Measurements from ENCODE around the gene SERP1. TPM values are rescaled to one million over a fixed set of nuclear protein-coding genes. Genes with fewer than 3 reads are reported as not detected.
"Not testable (repeated sequence)": the region's sequence is repeated elsewhere in the genome, so short reads cannot be mapped to it uniquely, and the experiment has no call there.

Gene SERP1
- total RNA-seq, 2 donors from 2014 or later: 212 to 239 TPM

GRCh38 chr3:150503402-150504099 lies 42.7 kb downstream of the SERP1 start:
- no peak for TF ChIP-seq CTCF (IDR thresholded peaks at IDR 0.05)
- no peaks in the 10 kb centered on the region for H3K9me3 ChIP-seq
- H3K4me1 ChIP-seq (ENCODE audit: control insufficient read depth in 1 of 2, low read depth in 2 of 2): no peaks in the 10 kb centered on the region
- H3K27ac ChIP-seq: no peak overlapping the region
- H3K4me3 ChIP-seq: no peak overlapping the region
- DNase-seq (ENCODE audit: low spot score) (no peak), ATAC-seq (ENCODE audit: insufficient number of reproducible peaks, low FRiP score, low read depth) (no peak)
- no peaks in the 10 kb centered on the region for H3K36me3 ChIP-seq
- no peaks in the 10 kb centered on the region for H3K27me3 ChIP-seq (replicated peaks; ENCODE audit: insufficient read depth)

- H3K27me3 ChIP-seq (replicated peaks; ENCODE audit: insufficient read depth); H3K4me1 ChIP-seq (ENCODE audit: control insufficient read depth in 1 of 2, low read depth in 2 of 2); H3K4me3 ChIP-seq; H3K36me3 ChIP-seq; ATAC-seq (ENCODE audit: insufficient number of reproducible peaks, low FRiP score, low read depth); H3K27ac ChIP-seq; DNase-seq (ENCODE audit: low spot score); H3K9me3 ChIP-seq: not testable (repeated sequence)
Observed at GRCh38 chr3:150500960-150501359, 45.3 kb downstream of the SERP1 start.

- no peak for TF ChIP-seq CTCF (IDR thresholded peaks at IDR 0.05)
- no peak overlapping the region for H3K27ac ChIP-seq
- H3K9me3 ChIP-seq: no peaks in the 10 kb centered on the region
Observed at GRCh38 chr3:150497956-150498355, 48.3 kb downstream of the SERP1 start.

DNA sequence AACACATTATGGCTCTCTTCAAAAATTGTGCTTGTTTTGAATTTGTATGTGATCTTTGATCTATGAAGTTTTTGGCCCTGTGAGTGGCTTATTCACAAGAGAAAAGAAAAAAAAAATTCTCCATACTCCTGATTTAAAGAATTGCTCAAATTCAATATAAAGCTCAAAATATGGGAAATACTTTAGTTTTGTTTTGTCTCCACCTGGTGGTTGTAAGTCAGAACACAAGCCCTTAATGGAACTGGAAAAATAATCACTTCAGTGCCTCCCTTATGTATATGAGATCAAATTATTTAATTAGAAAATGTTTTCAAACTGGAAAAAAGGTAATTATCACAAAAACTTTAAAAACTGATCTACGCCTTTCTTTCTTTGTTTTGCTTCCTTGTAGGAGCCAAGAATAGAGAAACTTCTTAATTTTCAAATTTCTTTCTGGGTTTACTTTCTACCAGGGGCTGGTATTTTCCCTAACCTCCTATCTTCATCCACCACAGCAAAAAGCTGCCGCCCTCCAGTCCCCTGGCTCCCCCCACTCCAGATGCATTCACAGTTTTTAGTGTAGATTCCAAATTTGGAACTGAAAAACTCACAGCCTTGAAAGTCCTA lies 50.6 kb downstream of the SERP1 start:
- DNase-seq (ENCODE audit: low spot score) (no peak), ATAC-seq (ENCODE audit: insufficient number of reproducible peaks, low FRiP score, low read depth) (no peak)
- no peak overlapping the region for H3K4me3 ChIP-seq
- TF ChIP-seq CTCF (IDR thresholded peaks at IDR 0.05): peak; percentile 78
- no peaks in the 10 kb centered on the region for H3K36me3 ChIP-seq
- H3K27me3 ChIP-seq (replicated peaks; ENCODE audit: insufficient read depth): no peaks in the 10 kb centered on the region
- H3K27ac ChIP-seq: no peak overlapping the region
- no peaks in the 10 kb centered on the region for H3K4me1 ChIP-seq (ENCODE audit: control insufficient read depth in 1 of 2, low read depth in 2 of 2)
- H3K9me3 ChIP-seq: no peaks in the 10 kb centered on the region

More at GRCh38 chr3:150497956-150498355, 48.3 kb downstream of the SERP1 start:
- no peak overlapping the region for H3K4me3 ChIP-seq
- H3K4me1 ChIP-seq (ENCODE audit: control insufficient read depth in 1 of 2, low read depth in 2 of 2): no peaks in the 10 kb centered on the region
- no peaks in the 10 kb centered on the region for H3K36me3 ChIP-seq
- no peaks in the 10 kb centered on the region for H3K27me3 ChIP-seq (replicated peaks; ENCODE audit: insufficient read depth)
- ATAC-seq (ENCODE audit: insufficient number of reproducible peaks, low FRiP score, low read depth) (no peak), DNase-seq (ENCODE audit: low spot score) (no peak)

DNA sequence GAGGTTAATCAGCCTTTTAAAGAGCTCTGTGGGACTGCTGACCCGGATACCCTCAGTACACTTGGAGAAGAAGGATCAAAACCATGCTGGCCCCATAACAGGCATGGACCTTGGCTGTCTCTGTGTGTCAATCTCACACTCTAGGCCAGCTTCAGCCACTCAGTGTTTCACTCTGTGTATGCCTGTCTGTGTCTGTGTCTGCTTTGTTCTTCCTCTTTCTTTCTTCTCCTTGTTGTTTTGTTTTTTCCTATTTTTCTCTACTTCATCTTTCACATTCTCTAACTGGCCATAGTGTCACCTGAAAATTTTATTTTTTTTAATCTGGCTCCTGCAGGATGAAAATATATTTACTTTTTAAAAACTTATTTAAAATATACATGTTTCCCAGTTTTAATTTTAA lies 51.1 kb downstream of the SERP1 start:
- DNase-seq (ENCODE audit: low spot score) (no peak), ATAC-seq (ENCODE audit: insufficient number of reproducible peaks, low FRiP score, low read depth) (no peak)
- Histone ChIP-seq H3K9me3 (no peaks in the 10 kb centered on the region), H3K4me3 (no peak overlapping the region), H3K4me1 (ENCODE audit: control insufficient read depth in 1 of 2, low read depth in 2 of 2) (no peaks in the 10 kb centered on the region), H3K27me3 (replicated peaks; ENCODE audit: insufficient read depth) (no peaks in the 10 kb centered on the region), H3K36me3 (no peaks in the 10 kb centered on the region), H3K27ac (no peak overlapping the region)
- no peak for TF ChIP-seq CTCF (IDR thresholded peaks at IDR 0.05)

Data from thoracic aorta (tissue), 2 donors.